GM12878 (cell line): ENCODE measurements around the gene PACS2. TPM values are rescaled to one million over a fixed set of nuclear protein-coding genes. Genes with fewer than 3 reads are reported as not detected.

ENCODE experiments used
- BCLAF1 ChIP-seq: fragments of 450-650 bp; IDR thresholded peaks from 2 replicates; pipeline ENCODE4 v1.6.1; 2017; ENCODE audit warnings: antibody characterized with exemption, mild to moderate bottlenecking, moderate library complexity
- HCFC1 ChIP-seq: fragments of 150-350 bp; IDR thresholded peaks from 2 replicates; pipeline ENCODE4 v1.6.1; 2014; ENCODE audit warnings: low read length
- IKZF1 ChIP-seq: fragments of 450-650 bp; conservative IDR thresholded peaks from 2 replicates; pipeline ENCODE4 v1.6.1; 2017; ENCODE audit warnings: antibody characterized with exemption, mild to moderate bottlenecking
- NFYB ChIP-seq: IDR thresholded peaks from 2 replicates; pipeline ENCODE4 v1.6.1; 2011; ENCODE audit warnings: low read depth, mild to moderate bottlenecking, low read length, improper control_type of control experiment, moderate library complexity; ENCODE audit not compliant: insufficient read depth
- NR2F1 ChIP-seq: fragments of 450-650 bp; conservative IDR thresholded peaks from 2 replicates; pipeline ENCODE4 v1.6.1; 2017; ENCODE audit warnings: mild to moderate bottlenecking
- PML ChIP-seq: IDR thresholded peaks from 2 replicates; pipeline ENCODE4 v1.6.1; 2012; ENCODE audit warnings: low read length, inconsistent platforms
- POU2F2 ChIP-seq: IDR thresholded peaks from 3 replicates; pipeline ENCODE4 v1.6.1; 2011; ENCODE audit warnings: low read depth, mild to moderate bottlenecking, low read length, borderline replicate concordance
- ZNF207 ChIP-seq: fragments of 450-650 bp; IDR thresholded peaks from 2 replicates; pipeline ENCODE4 v1.6.1; 2014; ENCODE audit warnings: antibody characterized with exemption, mild to moderate bottlenecking, borderline replicate concordance
- ZNF687 ChIP-seq: fragments of 450-650 bp; IDR thresholded peaks from 2 replicates; pipeline ENCODE4 v1.6.1; 2017; ENCODE audit warnings: mild to moderate bottlenecking, moderate library complexity
- ZSCAN29 ChIP-seq: fragments of 450-650 bp; IDR thresholded peaks from 2 replicates; pipeline ENCODE4 v1.6.1; 2017; ENCODE audit warnings: mild to moderate bottlenecking, moderate library complexity
- polyA plus RNA-seq, 11 experiments: library from polyadenylated mRNA; depleted of rRNA in 4 of 11; unstranded in 6 of 11; stranded (reverse) in 5 of 11; fragments of >200 nt; fragmentation: Nextera tagmentation in 4 of 11; fragmentation: Illumina TruSeq in 1 of 11; extraction: Ambion mirVana in 4 of 11; extraction: Trizol in 1 of 11; gene quantifications; 1 replicate in 1 of 11; 2 replicates in 10 of 11; pipeline versions ENCODE4 v1.2.1 to v1.2.3, GENCODE V29; 2011 to 2016; ENCODE audit warnings: inconsistent platforms in 2 of 11, missing spikeins in 2 of 11, low read depth in 1 of 11
- total RNA-seq, 4 experiments: library from RNA; depleted of rRNA in 3 of 4; stranded (reverse); fragments of >200 nt in 3 of 4; fragmentation: Illumina TruSeq in 1 of 4; extraction: Trizol in 1 of 4; gene quantifications; 2 replicates each; pipeline versions ENCODE4 v1.2.1 to v1.2.3, GENCODE V29; 2013 to 2021
- TF ChIP-seq, protein P1 (sequence below): fragments of 450-650 bp; IDR thresholded peaks from 2 replicates; pipeline ENCODE4 v1.6.1; 2017; ENCODE audit warnings: borderline replicate concordance
- TF ChIP-seq, protein P2 (sequence below): fragments of 150-350 bp; IDR thresholded peaks from 2 replicates; pipeline ENCODE4 v1.6.1; 2016; ENCODE audit warnings: low read depth, low read length
- TF ChIP-seq, protein P3 (sequence below): fragments of 150-350 bp; IDR thresholded peaks from 2 replicates; pipeline ENCODE4 v1.6.1; 2014; ENCODE audit warnings: mild to moderate bottlenecking, low read depth, low read length

Gene PACS2
- total and polyA plus RNA-seq, 10 of the 15 experiments (the other 5 are each of a cell fraction or from before 2014, with no cell fraction given), result 0.21 to 37.3 (median 9.4) TPM

GRCh38 chr14:105414456-105415371 lies 100.2 kb downstream of the PACS2 start (continued):
- peak; percentile 58; the same call in 1 of the 2 replicates for TF ChIP-seq ZNF687
- TF ChIP-seq, protein P1, sequence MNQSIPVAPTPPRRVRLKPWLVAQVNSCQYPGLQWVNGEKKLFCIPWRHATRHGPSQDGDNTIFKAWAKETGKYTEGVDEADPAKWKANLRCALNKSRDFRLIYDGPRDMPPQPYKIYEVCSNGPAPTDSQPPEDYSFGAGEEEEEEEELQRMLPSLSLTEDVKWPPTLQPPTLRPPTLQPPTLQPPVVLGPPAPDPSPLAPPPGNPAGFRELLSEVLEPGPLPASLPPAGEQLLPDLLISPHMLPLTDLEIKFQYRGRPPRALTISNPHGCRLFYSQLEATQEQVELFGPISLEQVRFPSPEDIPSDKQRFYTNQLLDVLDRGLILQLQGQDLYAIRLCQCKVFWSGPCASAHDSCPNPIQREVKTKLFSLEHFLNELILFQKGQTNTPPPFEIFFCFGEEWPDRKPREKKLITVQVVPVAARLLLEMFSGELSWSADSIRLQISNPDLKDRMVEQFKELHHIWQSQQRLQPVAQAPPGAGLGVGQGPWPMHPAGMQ, result no peak
- peak; percentile 75; the same call in 1 of the 2 replicates for TF ChIP-seq ZSCAN29
- TF ChIP-seq BCLAF1, result no peak
- TF ChIP-seq HCFC1, result peak; percentile 78
- TF ChIP-seq NR2F1, result peak; percentile 51; the same call in 1 of the 2 replicates
- no peak for TF ChIP-seq ZNF207
- TF ChIP-seq NFYB, result no peak
- peak; percentile 84 for TF ChIP-seq IKZF1
- no peak for TF ChIP-seq PML
- TF ChIP-seq, protein P2, sequence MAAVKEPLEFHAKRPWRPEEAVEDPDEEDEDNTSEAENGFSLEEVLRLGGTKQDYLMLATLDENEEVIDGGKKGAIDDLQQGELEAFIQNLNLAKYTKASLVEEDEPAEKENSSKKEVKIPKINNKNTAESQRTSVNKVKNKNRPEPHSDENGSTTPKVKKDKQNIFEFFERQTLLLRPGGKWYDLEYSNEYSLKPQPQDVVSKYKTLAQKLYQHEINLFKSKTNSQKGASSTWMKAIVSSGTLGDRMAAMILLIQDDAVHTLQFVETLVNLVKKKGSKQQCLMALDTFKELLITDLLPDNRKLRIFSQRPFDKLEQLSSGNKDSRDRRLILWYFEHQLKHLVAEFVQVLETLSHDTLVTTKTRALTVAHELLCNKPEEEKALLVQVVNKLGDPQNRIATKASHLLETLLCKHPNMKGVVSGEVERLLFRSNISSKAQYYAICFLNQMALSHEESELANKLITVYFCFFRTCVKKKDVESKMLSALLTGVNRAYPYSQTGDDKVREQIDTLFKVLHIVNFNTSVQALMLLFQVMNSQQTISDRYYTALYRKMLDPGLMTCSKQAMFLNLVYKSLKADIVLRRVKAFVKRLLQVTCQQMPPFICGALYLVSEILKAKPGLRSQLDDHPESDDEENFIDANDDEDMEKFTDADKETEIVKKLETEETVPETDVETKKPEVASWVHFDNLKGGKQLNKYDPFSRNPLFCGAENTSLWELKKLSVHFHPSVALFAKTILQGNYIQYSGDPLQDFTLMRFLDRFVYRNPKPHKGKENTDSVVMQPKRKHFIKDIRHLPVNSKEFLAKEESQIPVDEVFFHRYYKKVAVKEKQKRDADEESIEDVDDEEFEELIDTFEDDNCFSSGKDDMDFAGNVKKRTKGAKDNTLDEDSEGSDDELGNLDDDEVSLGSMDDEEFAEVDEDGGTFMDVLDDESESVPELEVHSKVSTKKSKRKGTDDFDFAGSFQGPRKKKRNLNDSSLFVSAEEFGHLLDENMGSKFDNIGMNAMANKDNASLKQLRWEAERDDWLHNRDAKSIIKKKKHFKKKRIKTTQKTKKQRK, result no peak
- no peak for TF ChIP-seq POU2F2
- TF ChIP-seq, protein P3, sequence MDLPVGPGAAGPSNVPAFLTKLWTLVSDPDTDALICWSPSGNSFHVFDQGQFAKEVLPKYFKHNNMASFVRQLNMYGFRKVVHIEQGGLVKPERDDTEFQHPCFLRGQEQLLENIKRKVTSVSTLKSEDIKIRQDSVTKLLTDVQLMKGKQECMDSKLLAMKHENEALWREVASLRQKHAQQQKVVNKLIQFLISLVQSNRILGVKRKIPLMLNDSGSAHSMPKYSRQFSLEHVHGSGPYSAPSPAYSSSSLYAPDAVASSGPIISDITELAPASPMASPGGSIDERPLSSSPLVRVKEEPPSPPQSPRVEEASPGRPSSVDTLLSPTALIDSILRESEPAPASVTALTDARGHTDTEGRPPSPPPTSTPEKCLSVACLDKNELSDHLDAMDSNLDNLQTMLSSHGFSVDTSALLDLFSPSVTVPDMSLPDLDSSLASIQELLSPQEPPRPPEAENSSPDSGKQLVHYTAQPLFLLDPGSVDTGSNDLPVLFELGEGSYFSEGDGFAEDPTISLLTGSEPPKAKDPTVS, result no peak
